Progenitor cell of endocrine pancreas (in vitro differentiated cells): Measurements from ENCODE around the gene BCOR. TPM values are rescaled to one million over a fixed set of nuclear protein-coding genes. Genes with fewer than 3 reads are reported as not detected.

ENCODE experiments used
- DNase-seq: peaks from one replicate; pipeline ENCODE4 v3.0.0; 2021; ENCODE audit warnings: low spot score; ENCODE audit not compliant: unreplicated experiment
- H3K27ac Mint-ChIP-seq: 2 replicates; pipeline ENCODE4 v1.8.0; 2021; ENCODE audit warnings: mild to moderate bottlenecking, moderate library complexity, mixed read lengths
- H3K27me3 Mint-ChIP-seq: 2 replicates; pipeline ENCODE4 v1.8.0; 2021; ENCODE audit warnings: mixed read lengths
- H3K36me3 Mint-ChIP-seq: 2 replicates; pipeline ENCODE4 v1.8.0; 2022; ENCODE audit warnings: mixed read lengths; ENCODE audit not compliant: insufficient read depth
- H3K4me1 Mint-ChIP-seq: 2 replicates; pipeline ENCODE4 v1.8.0; 2021; ENCODE audit warnings: low read depth, mixed read lengths
- H3K4me3 Mint-ChIP-seq: 2 replicates; pipeline ENCODE4 v1.8.0; 2021; ENCODE audit warnings: low read depth, mild to moderate bottlenecking, moderate library complexity, mixed read lengths
- H3K9me3 Mint-ChIP-seq: 2 replicates; pipeline ENCODE4 v1.8.0; 2021; ENCODE audit warnings: low read depth, mixed read lengths
- CTCF ChIP-seq: fragments of 200-600 bp; sonication (generic); IDR thresholded peaks from one replicate; pipeline ENCODE4 v1.5.0; 2021; ENCODE audit warnings: antibody characterized with exemption, mild to moderate bottlenecking; ENCODE audit not compliant: unreplicated experiment
- total RNA-seq: library from RNA; stranded (reverse); gene quantifications from 2 replicates; pipeline ENCODE4 v1.2.1, GENCODE V29; 2021

BCOR gene
- total RNA-seq, 1 donor from 2014 or later = 20.5 TPM

GRCh38 chrX:40140706-40141499, 43.1 kb upstream of the BCOR start:
- H3K27me3 Mint-ChIP-seq = peaks cover 26% of the 10 kb centered on the region
- peaks cover 4% of the 10 kb centered on the region for H3K4me1 Mint-ChIP-seq
- DNase-seq = no peak
- H3K27ac Mint-ChIP-seq = no peak overlapping the region
- H3K36me3 Mint-ChIP-seq = peaks cover 3% of the 10 kb centered on the region
- TF ChIP-seq CTCF = no peak
- H3K9me3 Mint-ChIP-seq = peaks cover 4% of the 10 kb centered on the region
- no peak overlapping the region for H3K4me3 Mint-ChIP-seq

GRCh38 chrX:40132751-40133150, 35.0 kb upstream of the BCOR start:
- DNase-seq = no peak
- Mint-ChIP-seq H3K4me3 (no peak overlapping the region), H3K27me3 (no peaks in the 10 kb centered on the region), H3K9me3 (peaks cover 4% of the 10 kb centered on the region), H3K27ac (no peak overlapping the region), H3K4me1 (no peaks in the 10 kb centered on the region), H3K36me3 (peaks cover 1% of the 10 kb centered on the region)
- no peak for TF ChIP-seq CTCF

GRCh38 chrX:40131654-40132337, 34.0 kb upstream of the BCOR start:
- no peaks in the 10 kb centered on the region for H3K27me3 Mint-ChIP-seq
- no peak overlapping the region for H3K27ac Mint-ChIP-seq
- no peak overlapping the region for H3K4me3 Mint-ChIP-seq
- no peak for TF ChIP-seq CTCF
- no peaks in the 10 kb centered on the region for H3K4me1 Mint-ChIP-seq
- H3K36me3 Mint-ChIP-seq = peaks cover 1% of the 10 kb centered on the region
- peaks cover 4% of the 10 kb centered on the region for H3K9me3 Mint-ChIP-seq
- DNase-seq = no peak

- TF ChIP-seq CTCF = no peak
These were observed 32.4 kb upstream of the BCOR start for GRCh38 chrX:40130207-40130606.

GRCh38 chrX:40127052-40127451, 29.3 kb upstream of the BCOR start:
- Mint-ChIP-seq H3K27ac (no peak overlapping the region), H3K27me3 (no peaks in the 10 kb centered on the region), H3K4me3 (no peak overlapping the region), H3K4me1 (no peaks in the 10 kb centered on the region), H3K36me3 (peaks cover 2% of the 10 kb centered on the region), H3K9me3 (peaks cover 3% of the 10 kb centered on the region)
- no peak for DNase-seq
- no peak for TF ChIP-seq CTCF

More at GRCh38 chrX:40130207-40130606, 32.4 kb upstream of the BCOR start:
- no peak for DNase-seq
- Mint-ChIP-seq H3K27me3 (no peaks in the 10 kb centered on the region), H3K4me3 (no peak overlapping the region), H3K36me3 (peaks cover 2% of the 10 kb centered on the region), H3K27ac (no peak overlapping the region), H3K9me3 (peaks cover 3% of the 10 kb centered on the region), H3K4me1 (no peaks in the 10 kb centered on the region)
